Stimulated activated naive CD4-positive, alpha-beta T cell (primary cell): ENCODE measurements around the gene EIF6.
A peak's percentile ranks its signal among the peaks of the same experiment; 100 is the strongest.
"Not testable (repeated sequence)": the region's sequence is repeated elsewhere in the genome, so short reads cannot be mapped to it uniquely, and the experiment has no call there.

ENCODE experiments used
- DNase-seq, 6 experiments: peaks; one replicate each; lab custom pipeline; 2025; lab: John Stamatoyannopoulos, UW

EIF6 gene

DNA sequence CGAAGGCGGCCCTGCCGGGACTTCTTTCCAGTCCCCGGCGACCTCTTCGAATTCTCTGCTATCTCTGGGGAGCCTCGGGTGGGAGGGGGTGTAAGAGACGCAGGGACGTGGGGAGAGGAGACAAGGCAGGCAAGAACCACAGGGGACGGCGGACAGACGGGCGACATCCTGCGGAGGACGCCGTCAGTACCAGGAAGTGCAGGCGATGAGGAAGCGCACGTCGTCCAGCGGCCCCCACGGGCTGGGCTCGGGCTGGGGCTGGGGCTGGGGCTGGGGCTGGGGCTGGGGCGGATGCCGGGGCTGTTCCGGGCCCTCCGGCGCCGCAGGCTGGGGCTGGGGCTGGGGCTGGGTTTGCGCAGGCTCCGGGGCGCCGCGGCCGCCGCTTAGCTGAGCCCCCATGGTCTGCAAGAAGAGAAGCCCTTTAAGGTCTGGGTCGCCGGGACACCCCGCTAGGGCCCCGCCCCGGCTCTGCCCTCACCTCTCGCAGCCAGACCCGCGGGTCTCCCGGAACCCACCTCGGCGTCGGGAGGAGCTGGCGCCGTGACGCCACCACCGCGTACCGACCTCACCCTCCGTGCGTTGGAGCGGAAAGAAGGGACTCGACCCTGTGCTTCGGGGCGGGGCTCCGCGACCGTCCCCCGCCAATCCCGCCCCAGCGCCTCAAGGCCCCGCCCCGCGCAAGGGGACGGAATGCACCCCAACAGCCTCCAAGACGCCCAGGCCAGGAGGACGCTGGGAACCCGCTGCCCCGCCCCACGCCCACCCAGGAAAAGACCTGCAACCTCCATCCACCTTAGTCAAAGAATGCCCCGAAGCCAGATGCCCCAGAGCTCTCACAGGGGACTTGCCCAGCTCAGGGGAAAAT, 6.8 kb downstream of the EIF6 start, which contains the start of gene MMP24OS:
Gene MMP24OS, minus strand, starts transcription at position 592 of the 865 bp plus-strand sequence. Its CDS starts 193 bp downstream, at position 399.
- peak; percentile 76 to 87 (median 85) for DNase-seq

DNA sequence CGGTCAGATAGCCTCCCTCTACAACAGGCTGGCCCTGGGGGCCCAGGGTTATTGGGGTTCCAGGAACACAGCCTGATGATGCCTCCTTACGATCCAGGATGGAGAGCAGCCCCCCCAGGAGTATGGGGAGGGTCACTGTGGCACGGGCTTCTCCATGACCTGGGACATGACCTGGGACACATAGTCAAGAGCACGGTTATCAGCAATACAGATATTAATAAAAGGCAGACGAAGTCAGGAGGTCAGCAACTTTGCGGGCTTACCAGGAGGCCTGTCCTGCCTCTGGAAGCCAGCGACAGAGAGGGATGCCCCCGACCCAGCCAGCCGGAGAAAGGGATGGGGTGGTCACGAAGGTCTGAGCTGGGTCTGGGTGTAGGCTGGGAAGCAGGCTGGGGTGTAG, 7.4 kb downstream of the EIF6 start:
- no peak for DNase-seq

- no peak for DNase-seq
These were observed 8.2 kb downstream of the EIF6 start for GRCh38 chr20:35276408-35276807.

- DNase-seq: no peak
These were observed 8.8 kb downstream of the EIF6 start for GRCh38 chr20:35275741-35276251.

- no peak for DNase-seq
These were observed 10.1 kb downstream of the EIF6 start for GRCh38 chr20:35274172-35275092.

- no peak for DNase-seq
These were observed 11.0 kb downstream of the EIF6 start for GRCh38 chr20:35273449-35274171.

DNA sequence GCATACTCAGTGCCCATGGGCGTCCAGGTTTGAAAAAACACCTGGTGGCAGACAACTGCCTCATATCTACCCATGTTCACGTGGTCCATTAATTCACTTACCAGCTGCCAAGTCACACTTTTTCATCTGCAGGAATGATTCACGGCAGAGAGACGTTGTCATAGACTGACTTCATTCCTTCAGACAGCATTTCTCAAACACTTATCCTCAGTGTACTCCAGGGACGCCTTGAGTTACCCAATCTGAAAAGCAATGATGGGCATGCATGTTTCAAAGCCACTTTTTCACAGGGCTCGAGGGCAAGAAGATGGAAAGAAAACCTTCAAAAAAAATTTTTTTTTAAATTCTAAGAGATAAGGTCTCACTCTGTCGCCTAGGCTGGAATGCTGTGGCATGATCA, 12.7 kb downstream of the EIF6 start:
- no peak for DNase-seq

DNA sequence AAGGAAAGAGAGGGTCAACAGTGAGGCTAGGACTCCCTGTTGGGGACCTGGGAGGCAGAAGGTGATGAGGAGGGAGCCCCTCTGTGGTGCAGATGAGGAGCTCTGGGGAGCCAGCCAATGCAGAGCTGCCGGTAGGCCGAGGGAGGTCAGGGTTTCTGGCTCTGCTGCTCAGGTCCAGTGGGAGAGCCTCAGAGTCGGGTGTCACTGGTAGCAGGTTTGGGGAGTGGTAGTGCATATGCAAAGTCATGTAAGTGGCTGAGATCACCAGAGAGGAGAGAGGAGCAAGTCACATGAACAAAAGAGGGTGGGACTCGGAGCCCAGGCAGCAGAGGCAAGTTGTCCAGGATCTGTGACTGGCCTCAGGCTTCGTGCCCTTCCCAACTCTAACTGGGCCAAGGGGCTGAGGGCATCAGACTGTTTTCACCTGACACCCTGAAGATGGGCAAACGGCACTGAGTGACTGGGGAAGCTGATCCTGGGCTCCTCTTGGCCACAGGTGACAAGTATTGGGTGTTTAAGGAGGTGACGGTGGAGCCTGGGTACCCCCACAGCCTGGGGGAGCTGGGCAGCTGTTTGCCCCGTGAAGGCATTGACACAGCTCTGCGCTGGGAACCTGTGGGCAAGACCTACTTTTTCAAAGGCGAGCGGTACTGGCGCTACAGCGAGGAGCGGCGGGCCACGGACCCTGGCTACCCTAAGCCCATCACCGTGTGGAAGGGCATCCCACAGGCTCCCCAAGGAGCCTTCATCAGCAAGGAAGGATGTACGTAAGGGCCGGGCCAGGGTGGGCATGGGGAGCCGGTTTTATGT, 13.3 kb downstream of the EIF6 start:
- no peak for DNase-seq

GRCh38 chr20:35270021-35270902, 14.3 kb downstream of the EIF6 start:
- no peak for DNase-seq

- peak in 4 of 6 experiments; percentile 6 to 28 (median 24) for DNase-seq
These were observed 15.4 kb downstream of the EIF6 start for GRCh38 chr20:35269055-35269781.

GRCh38 chr20:35267092-35267491, 17.5 kb downstream of the EIF6 start:
- DNase-seq: no peak

DNA sequence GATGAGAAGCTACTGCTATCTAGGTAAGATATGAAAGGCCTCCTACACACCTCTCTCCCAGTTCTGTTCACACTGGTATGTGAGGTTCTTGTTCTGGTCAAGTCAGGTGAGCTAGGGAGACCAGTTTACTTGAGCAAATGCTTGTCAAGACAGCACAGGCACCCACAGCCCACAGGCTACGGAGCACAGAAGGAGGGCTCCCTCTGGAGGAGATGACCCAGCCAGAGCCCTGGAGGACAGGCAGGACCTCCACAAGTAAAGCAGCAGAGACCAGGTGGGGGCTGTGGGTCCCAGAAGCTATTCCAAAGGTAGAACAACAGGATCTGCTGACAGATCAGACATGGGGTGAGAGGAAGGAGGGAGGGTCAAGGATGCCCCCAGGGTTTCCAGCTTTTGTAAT, 19.8 kb downstream of the EIF6 start:
- no peak for DNase-seq

GRCh38 chr20:35263532-35264341, 20.8 kb downstream of the EIF6 start:
- DNase-seq: no peak

DNA sequence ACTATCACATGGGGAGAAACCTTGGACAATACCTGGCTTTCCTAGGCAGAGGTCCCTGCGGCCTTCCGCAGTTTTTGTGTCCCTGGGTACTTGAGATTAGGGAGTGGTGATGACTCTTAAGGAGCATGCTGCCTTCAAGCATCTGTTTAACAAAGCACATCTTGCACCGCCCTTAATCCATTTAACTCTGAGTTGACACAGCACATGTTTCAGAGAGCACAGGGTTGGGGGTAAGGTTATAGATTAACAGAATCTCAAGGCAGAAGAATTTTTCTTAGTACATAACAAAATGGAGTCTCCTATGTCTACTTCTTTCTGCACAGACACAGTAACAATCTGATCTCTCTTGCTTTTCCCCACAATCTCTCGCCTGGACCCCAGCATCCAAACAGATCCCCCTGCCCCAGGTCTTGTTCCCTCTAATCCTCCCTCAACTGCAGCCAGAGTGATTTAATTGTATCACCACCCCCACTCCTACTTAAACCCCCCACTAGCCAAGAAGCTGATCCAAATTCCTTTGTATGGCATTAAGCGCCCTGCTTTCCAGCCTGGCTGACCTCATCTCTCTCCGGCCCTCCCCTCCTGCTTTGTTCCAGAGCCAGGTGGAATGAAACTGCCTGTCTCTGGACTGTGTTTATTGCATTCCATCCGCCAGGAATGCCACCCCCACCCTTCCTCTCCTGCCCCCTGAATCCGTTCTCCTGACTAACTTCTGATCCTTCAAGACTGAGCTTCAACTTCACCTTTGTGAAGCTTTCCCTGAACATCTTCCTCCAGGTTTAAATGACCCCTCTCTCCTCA, 21.6 kb downstream of the EIF6 start:
- not testable (repeated sequence) for DNase-seq

DNA sequence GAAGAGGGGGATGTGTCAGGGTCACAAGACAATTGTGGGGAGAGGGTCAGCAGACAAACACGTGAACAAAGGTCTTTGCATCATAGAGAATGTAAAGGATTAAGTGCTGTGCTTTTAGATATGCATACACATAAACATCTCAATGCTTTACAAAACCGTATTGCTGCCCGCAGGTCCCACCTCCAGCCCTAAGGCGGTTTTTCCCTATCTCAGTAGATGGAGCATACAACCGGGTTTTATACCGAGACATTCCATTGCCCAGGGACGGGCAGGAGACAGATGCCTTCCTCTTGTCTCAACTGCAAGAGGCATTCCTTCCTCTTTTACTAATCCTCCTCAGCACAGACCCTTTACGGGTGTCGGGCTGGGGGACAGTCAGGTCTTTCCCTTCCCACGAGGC, 22.3 kb downstream of the EIF6 start:
- not testable (repeated sequence) for DNase-seq

GRCh38 chr20:35260426-35260825, 24.1 kb downstream of the EIF6 start:
- DNase-seq: no peak

DNA sequence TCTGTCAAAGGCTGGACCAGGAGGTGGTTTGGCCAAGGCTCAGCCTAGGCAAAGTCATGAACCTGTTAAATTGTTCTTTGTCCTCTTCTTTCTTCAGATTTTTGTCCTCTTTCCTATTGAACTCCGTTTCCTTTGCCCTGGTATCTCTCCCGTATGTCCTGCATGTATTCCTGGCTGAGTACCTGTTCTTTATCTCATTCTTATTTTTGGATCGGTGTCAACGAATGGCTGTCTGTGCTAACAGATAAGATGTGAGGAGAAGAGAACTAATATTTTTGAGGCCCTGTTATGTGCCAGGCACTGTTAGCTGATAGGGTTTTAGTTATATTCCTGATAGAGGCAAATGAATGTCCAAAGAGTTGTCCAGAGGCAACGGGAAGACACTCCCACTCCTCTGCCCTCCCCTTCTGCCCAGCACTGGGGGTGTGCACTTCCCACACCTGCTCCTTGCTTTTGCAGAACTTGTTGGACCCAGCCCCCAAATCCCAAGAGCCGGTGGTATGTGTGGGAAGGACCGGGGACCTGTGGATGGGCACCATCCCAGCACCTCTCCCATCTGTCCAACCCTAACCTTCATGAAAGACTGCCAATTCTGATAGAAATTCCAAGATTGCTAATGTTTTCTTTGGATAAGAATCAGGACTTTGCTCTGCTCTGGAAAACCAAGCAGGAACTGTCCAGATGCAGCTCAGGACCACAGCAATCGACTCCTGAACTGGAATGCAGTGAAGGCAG, 27.2 kb downstream of the EIF6 start:
- no peak for DNase-seq
